ENCODE results near the gene TNFRSF4.

TNFRSF4 gene

DNA sequence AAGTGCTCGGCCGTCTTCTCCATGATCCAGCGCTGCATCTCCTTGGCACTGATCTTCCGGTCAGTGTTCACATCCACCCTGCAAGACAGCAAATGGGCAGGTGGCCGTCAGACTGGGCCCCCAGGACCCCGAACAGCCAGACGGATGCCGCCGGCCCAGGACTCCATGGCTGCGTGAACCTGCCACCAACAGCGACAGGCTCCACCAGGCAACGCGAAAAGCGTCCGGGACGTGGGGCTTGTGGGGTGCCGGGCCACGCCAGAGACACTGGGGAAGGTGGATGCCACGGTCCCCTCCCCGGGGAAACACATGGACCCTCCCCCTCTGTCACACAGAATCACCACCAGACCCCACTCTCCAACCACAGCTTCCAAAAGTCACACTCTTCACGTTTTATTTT, 9.9 kb upstream of the TNFRSF4 start:
- H2AK5ac ChIP-seq (ENCODE audit: low read length), result no peak overlapping the region
- no CpG with 5 or more reads among the region's 21 CpGs for WGBS (ENCODE audit: extremely low coverage, insufficient coverage, low lambda C conversion rate)
- no peak overlapping the region for H2BK120ac ChIP-seq (ENCODE audit: low read depth, low read length)
- H3K4ac ChIP-seq (ENCODE audit: low read depth, low read length), result no peak overlapping the region
- no peak overlapping the region for H3K4me3 ChIP-seq (ENCODE audit: low read length)
- H3K79me1 ChIP-seq (ENCODE audit: low read length), result peaks cover 11% of the 10 kb centered on the region
- H3K4me1 ChIP-seq (ENCODE audit: control insufficient read depth, low read depth, low read length), result no peaks in the 10 kb centered on the region
- DNase-seq, result no peak
- no peak overlapping the region for H3K27ac ChIP-seq (ENCODE audit: low read depth, low read length)
- H3K79me2 ChIP-seq (ENCODE audit: control insufficient read depth, insufficient read depth, low read length), result peaks cover 5% of the 10 kb centered on the region
- H3K18ac ChIP-seq (ENCODE audit: low read length), result no peak overlapping the region
- no peak overlapping the region for H3K9ac ChIP-seq (ENCODE audit: low read length)
- H3K4me2 ChIP-seq (ENCODE audit: low read length), result no peak overlapping the region
- H3K27me3 ChIP-seq (ENCODE audit: insufficient read depth, low read length, poor library complexity), result no peaks in the 10 kb centered on the region
- H3K23ac ChIP-seq (ENCODE audit: low read length), result no peak overlapping the region
- no peak overlapping the region for H4K8ac ChIP-seq (ENCODE audit: low read depth, low read length)
- H2BK15ac ChIP-seq (replicated peaks; ENCODE audit: low read depth), result no peak overlapping the region
- peaks cover 4% of the 10 kb centered on the region for H3K36me3 ChIP-seq (ENCODE audit: control insufficient read depth, insufficient read depth, low read length)
- H3K56ac ChIP-seq (ENCODE audit: low read length), result no peak overlapping the region
- no peak overlapping the region for H4K5ac ChIP-seq (ENCODE audit: low read length)
- H2BK5ac ChIP-seq (ENCODE audit: low read length), result no peak overlapping the region

DNA sequence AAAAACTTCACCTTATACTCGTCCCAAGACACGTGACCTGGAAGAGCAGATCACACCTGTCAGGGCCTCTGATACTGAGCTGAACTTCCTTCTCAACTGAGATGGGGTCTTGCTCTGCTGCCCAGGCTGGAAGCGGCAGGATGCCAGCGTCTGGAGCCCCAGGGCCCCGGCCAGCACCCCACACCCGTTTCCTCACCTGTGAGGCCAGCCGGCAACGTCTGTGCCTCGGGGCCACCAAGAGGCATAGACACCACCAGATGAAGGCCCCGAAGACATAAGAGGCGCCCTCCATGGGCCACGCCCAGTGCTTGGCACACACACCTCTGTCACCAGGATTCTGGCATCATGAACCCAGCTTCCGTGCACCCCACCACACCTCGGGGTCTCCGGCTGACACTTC, 9.4 kb upstream of the TNFRSF4 start:
- H3K56ac ChIP-seq (ENCODE audit: low read length), result no peak overlapping the region
- H3K4me3 ChIP-seq (ENCODE audit: low read length), result no peak overlapping the region
- no peaks in the 10 kb centered on the region for H3K27me3 ChIP-seq (ENCODE audit: insufficient read depth, low read length, poor library complexity)
- peaks cover 4% of the 10 kb centered on the region for H3K36me3 ChIP-seq (ENCODE audit: control insufficient read depth, insufficient read depth, low read length)
- no peak overlapping the region for H2BK15ac ChIP-seq (replicated peaks; ENCODE audit: low read depth)
- H3K27ac ChIP-seq (ENCODE audit: low read depth, low read length), result no peak overlapping the region
- H3K79me1 ChIP-seq (ENCODE audit: low read length), result peaks cover 9% of the 10 kb centered on the region
- no peak overlapping the region for H2BK120ac ChIP-seq (ENCODE audit: low read depth, low read length)
- H3K9ac ChIP-seq (ENCODE audit: low read length), result no peak overlapping the region
- H3K4me2 ChIP-seq (ENCODE audit: low read length), result no peak overlapping the region
- H4K8ac ChIP-seq (ENCODE audit: low read depth, low read length), result no peak overlapping the region
- DNase-seq, result no peak
- no peak overlapping the region for H3K18ac ChIP-seq (ENCODE audit: low read length)
- no CpG with 5 or more reads among the region's 15 CpGs for WGBS (ENCODE audit: extremely low coverage, insufficient coverage, low lambda C conversion rate)
- no peak overlapping the region for H2AK5ac ChIP-seq (ENCODE audit: low read length)
- H3K79me2 ChIP-seq (ENCODE audit: control insufficient read depth, insufficient read depth, low read length), result peaks cover 4% of the 10 kb centered on the region
- H3K23ac ChIP-seq (ENCODE audit: low read length), result no peak overlapping the region
- no peaks in the 10 kb centered on the region for H3K4me1 ChIP-seq (ENCODE audit: control insufficient read depth, low read depth, low read length)
- H4K5ac ChIP-seq (ENCODE audit: low read length), result no peak overlapping the region
- H2BK5ac ChIP-seq (ENCODE audit: low read length), result no peak overlapping the region
- H3K4ac ChIP-seq (ENCODE audit: low read depth, low read length), result no peak overlapping the region

DNA sequence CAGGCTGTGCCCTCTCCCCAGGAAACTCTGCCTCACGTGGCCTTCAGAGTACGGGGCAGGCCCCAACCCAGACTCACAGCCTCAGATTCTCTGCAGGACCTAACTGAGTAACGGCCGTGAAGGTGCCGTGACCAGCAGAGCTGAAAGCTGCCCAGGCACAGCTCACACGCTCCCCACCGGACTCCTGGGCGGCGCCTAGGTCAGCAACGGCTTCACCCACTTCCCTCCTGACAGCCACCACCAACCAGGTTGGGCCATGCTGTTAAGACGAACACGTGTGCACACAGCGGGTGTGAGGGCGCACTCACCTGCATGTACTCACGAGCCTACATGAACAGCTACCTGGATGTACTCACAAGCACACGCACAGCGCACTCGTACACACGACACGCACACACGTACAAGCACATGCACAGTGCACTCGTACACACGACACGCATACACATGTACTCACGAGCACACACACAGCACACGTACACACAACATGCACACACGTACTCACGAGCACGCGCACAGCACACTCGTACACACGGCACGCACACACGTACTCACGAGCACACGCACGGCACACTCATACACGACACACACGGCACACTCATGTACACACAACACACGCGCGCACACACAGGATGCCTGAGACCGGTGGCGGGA, 8.7 kb upstream of the TNFRSF4 start:
- H4K5ac ChIP-seq (ENCODE audit: low read length), result no peak overlapping the region
- no peak overlapping the region for H2BK15ac ChIP-seq (replicated peaks; ENCODE audit: low read depth)
- H3K4ac ChIP-seq (ENCODE audit: low read depth, low read length), result no peak overlapping the region
- H3K18ac ChIP-seq (ENCODE audit: low read length), result no peak overlapping the region
- peaks cover 7% of the 10 kb centered on the region for H3K79me1 ChIP-seq (ENCODE audit: low read length)
- no peak overlapping the region for H3K27ac ChIP-seq (ENCODE audit: low read depth, low read length)
- H4K8ac ChIP-seq (ENCODE audit: low read depth, low read length), result no peak overlapping the region
- H3K79me2 ChIP-seq (ENCODE audit: control insufficient read depth, insufficient read depth, low read length), result peaks cover under 1% of the 10 kb centered on the region
- H3K23ac ChIP-seq (ENCODE audit: low read length), result no peak overlapping the region
- no peaks in the 10 kb centered on the region for H3K4me1 ChIP-seq (ENCODE audit: control insufficient read depth, low read depth, low read length)
- H2BK120ac ChIP-seq (ENCODE audit: low read depth, low read length), result no peak overlapping the region
- no peaks in the 10 kb centered on the region for H3K27me3 ChIP-seq (ENCODE audit: insufficient read depth, low read length, poor library complexity)
- no peak overlapping the region for H3K4me2 ChIP-seq (ENCODE audit: low read length)
- peaks cover 4% of the 10 kb centered on the region for H3K36me3 ChIP-seq (ENCODE audit: control insufficient read depth, insufficient read depth, low read length)
- WGBS (ENCODE audit: extremely low coverage, insufficient coverage, low lambda C conversion rate), result no CpG with 5 or more reads among the region's 44 CpGs
- no peak overlapping the region for H2BK5ac ChIP-seq (ENCODE audit: low read length)
- H3K4me3 ChIP-seq (ENCODE audit: low read length), result no peak overlapping the region
- H2AK5ac ChIP-seq (ENCODE audit: low read length), result no peak overlapping the region
- no peak overlapping the region for H3K9ac ChIP-seq (ENCODE audit: low read length)
- H3K56ac ChIP-seq (ENCODE audit: low read length), result no peak overlapping the region
- DNase-seq, result no peak

DNA sequence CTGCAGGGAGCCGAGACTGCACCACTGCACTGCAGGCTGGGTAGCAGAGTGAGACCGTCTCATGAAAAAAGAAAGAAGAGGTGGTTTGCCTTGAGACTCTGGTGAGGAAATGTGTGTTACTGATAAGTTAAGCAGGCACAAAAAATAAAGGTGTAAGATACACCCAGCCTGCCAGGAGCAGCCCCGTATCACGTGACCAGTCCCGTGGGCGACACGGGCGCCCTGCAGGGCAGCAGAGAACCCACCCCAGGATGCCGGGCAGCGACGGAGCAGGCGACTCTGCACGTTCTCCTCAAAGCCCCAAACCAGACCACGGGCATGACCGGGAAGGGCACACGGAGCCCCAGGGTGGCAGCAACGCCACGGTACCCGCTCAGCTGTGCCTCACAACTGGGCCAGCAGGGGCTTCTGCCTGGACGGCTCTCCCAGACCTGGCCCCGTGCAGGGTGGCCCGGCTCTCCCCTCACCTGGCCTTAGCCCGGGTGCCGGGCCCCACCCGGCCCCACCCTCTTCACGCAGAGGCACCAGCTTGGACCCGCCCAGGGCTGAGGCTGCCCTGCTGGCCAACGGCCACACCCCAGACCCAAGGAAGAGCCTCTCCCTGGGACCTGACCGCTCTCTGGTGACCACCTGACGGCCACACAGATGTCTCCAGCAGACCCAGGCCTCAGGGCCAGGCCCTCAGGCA, 8.1 kb upstream of the TNFRSF4 start:
- Histone ChIP-seq H3K27me3 (ENCODE audit: insufficient read depth, low read length, poor library complexity) (no peaks in the 10 kb centered on the region), H3K4me1 (ENCODE audit: control insufficient read depth, low read depth, low read length) (no peaks in the 10 kb centered on the region), H3K4ac (ENCODE audit: low read depth, low read length) (no peak overlapping the region), H3K9ac (ENCODE audit: low read length) (no peak overlapping the region), H4K5ac (ENCODE audit: low read length) (no peak overlapping the region), H2AK5ac (ENCODE audit: low read length) (no peak overlapping the region), H3K4me3 (ENCODE audit: low read length) (no peak overlapping the region), H3K56ac (ENCODE audit: low read length) (no peak overlapping the region), H3K79me2 (ENCODE audit: control insufficient read depth, insufficient read depth, low read length) (no peaks in the 10 kb centered on the region), H3K27ac (ENCODE audit: low read depth, low read length) (no peak overlapping the region), H3K18ac (ENCODE audit: low read length) (no peak overlapping the region), H2BK15ac (replicated peaks; ENCODE audit: low read depth) (no peak overlapping the region), H2BK5ac (ENCODE audit: low read length) (no peak overlapping the region), H3K79me1 (ENCODE audit: low read length) (peaks cover 6% of the 10 kb centered on the region), H3K36me3 (ENCODE audit: control insufficient read depth, insufficient read depth, low read length) (peaks cover 4% of the 10 kb centered on the region), H2BK120ac (ENCODE audit: low read depth, low read length) (no peak overlapping the region), H3K4me2 (ENCODE audit: low read length) (no peak overlapping the region), H3K23ac (ENCODE audit: low read length) (no peak overlapping the region), H4K8ac (ENCODE audit: low read depth, low read length) (no peak overlapping the region)
- no peak for DNase-seq
- no CpG with 5 or more reads among the region's 30 CpGs for WGBS (ENCODE audit: extremely low coverage, insufficient coverage, low lambda C conversion rate)

DNA sequence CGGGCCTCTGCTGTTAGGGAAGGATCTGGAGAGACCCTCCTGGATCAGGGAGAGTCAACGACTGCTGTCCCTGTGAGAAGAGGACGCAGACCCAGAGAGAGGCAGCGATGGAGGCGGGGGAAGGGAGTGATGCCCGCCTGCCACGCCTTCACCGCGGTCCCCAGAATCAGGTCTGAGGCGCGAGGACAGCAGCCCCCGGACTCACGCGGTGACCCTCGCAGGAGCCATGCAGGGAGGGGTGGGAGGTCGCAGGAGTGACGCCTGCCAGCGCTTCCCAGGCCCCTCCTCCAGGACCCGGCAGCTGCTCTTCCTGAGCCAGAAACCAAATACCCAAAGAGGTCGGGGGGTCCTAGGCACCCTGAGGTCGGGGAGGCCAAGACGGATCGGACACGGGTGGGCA, 6.2 kb upstream of the TNFRSF4 start:
- H2BK120ac ChIP-seq (ENCODE audit: low read depth, low read length), result no peak overlapping the region
- no peak overlapping the region for H3K18ac ChIP-seq (ENCODE audit: low read length)
- no peak overlapping the region for H3K4me3 ChIP-seq (ENCODE audit: low read length)
- H3K27ac ChIP-seq (ENCODE audit: low read depth, low read length), result no peak overlapping the region
- peaks cover 4% of the 10 kb centered on the region for H3K36me3 ChIP-seq (ENCODE audit: control insufficient read depth, insufficient read depth, low read length)
- H3K56ac ChIP-seq (ENCODE audit: low read length), result no peak overlapping the region
- H4K5ac ChIP-seq (ENCODE audit: low read length), result no peak overlapping the region
- peaks cover 6% of the 10 kb centered on the region for H3K79me1 ChIP-seq (ENCODE audit: low read length)
- no peaks in the 10 kb centered on the region for H3K79me2 ChIP-seq (ENCODE audit: control insufficient read depth, insufficient read depth, low read length)
- no peaks in the 10 kb centered on the region for H3K27me3 ChIP-seq (ENCODE audit: insufficient read depth, low read length, poor library complexity)
- H4K8ac ChIP-seq (ENCODE audit: low read depth, low read length), result no peak overlapping the region
- H3K9ac ChIP-seq (ENCODE audit: low read length), result no peak overlapping the region
- WGBS (ENCODE audit: extremely low coverage, insufficient coverage, low lambda C conversion rate), result no CpG with 5 or more reads among the region's 24 CpGs
- H2BK5ac ChIP-seq (ENCODE audit: low read length), result no peak overlapping the region
- DNase-seq, result no peak
- no peak overlapping the region for H3K4ac ChIP-seq (ENCODE audit: low read depth, low read length)
- H3K23ac ChIP-seq (ENCODE audit: low read length), result no peak overlapping the region
- no peak overlapping the region for H3K4me2 ChIP-seq (ENCODE audit: low read length)
- H3K4me1 ChIP-seq (ENCODE audit: control insufficient read depth, low read depth, low read length), result no peaks in the 10 kb centered on the region
- no peak overlapping the region for H2BK15ac ChIP-seq (replicated peaks; ENCODE audit: low read depth)
- no peak overlapping the region for H2AK5ac ChIP-seq (ENCODE audit: low read length)

DNA sequence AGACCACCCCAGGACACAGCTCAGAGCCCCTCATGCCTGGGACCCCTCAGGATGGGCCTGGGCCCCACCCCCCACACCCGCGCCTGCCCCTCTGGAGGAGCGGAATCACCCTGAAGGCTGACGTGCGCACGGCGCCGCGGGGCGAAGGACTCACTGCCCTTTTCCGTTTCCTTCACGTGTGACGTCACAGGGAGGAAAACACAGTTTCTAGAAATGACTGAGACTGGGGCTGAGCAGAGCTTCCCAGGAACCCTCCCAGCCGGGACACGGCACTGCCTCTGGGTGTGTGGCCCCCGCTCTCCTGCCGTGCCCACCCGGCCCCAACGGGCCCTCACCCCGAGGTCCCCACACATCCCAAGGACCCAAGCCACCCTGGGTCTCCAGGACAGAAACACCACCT, 5.4 kb upstream of the TNFRSF4 start:
- Histone ChIP-seq H4K8ac (ENCODE audit: low read depth, low read length) (no peak overlapping the region), H4K5ac (ENCODE audit: low read length) (no peak overlapping the region), H3K4ac (ENCODE audit: low read depth, low read length) (no peak overlapping the region), H3K18ac (ENCODE audit: low read length) (no peak overlapping the region), H3K4me1 (ENCODE audit: control insufficient read depth, low read depth, low read length) (no peaks in the 10 kb centered on the region), H3K36me3 (ENCODE audit: control insufficient read depth, insufficient read depth, low read length) (peaks cover 4% of the 10 kb centered on the region), H3K27ac (ENCODE audit: low read depth, low read length) (no peak overlapping the region), H2BK120ac (ENCODE audit: low read depth, low read length) (no peak overlapping the region), H3K79me1 (ENCODE audit: low read length) (no peaks in the 10 kb centered on the region), H2BK15ac (replicated peaks; ENCODE audit: low read depth) (no peak overlapping the region), H3K27me3 (ENCODE audit: insufficient read depth, low read length, poor library complexity) (no peaks in the 10 kb centered on the region), H2BK5ac (ENCODE audit: low read length) (no peak overlapping the region), H2AK5ac (ENCODE audit: low read length) (no peak overlapping the region), H3K79me2 (ENCODE audit: control insufficient read depth, insufficient read depth, low read length) (no peaks in the 10 kb centered on the region), H3K56ac (ENCODE audit: low read length) (no peak overlapping the region), H3K4me3 (ENCODE audit: low read length) (no peak overlapping the region), H3K23ac (ENCODE audit: low read length) (no peak overlapping the region), H3K4me2 (ENCODE audit: low read length) (no peak overlapping the region), H3K9ac (ENCODE audit: low read length) (no peak overlapping the region)
- WGBS (ENCODE audit: extremely low coverage, insufficient coverage, low lambda C conversion rate), result no CpG with 5 or more reads among the region's 20 CpGs
- no peak for DNase-seq
